HG03097 (cell line): ENCODE data around the gene ZMAT3.

ENCODE experiments used
- ATAC-seq: cut with Tn5 transposase; IDR thresholded peaks from one replicate; pipeline ENCODE4 v1.9.1; 2021; ENCODE audit not compliant: unreplicated experiment, low FRiP score

ZMAT3 gene

GRCh38 chr3:179028408-179028807 is 43.2 kb downstream of the ZMAT3 start:
- ATAC-seq: no peak

DNA sequence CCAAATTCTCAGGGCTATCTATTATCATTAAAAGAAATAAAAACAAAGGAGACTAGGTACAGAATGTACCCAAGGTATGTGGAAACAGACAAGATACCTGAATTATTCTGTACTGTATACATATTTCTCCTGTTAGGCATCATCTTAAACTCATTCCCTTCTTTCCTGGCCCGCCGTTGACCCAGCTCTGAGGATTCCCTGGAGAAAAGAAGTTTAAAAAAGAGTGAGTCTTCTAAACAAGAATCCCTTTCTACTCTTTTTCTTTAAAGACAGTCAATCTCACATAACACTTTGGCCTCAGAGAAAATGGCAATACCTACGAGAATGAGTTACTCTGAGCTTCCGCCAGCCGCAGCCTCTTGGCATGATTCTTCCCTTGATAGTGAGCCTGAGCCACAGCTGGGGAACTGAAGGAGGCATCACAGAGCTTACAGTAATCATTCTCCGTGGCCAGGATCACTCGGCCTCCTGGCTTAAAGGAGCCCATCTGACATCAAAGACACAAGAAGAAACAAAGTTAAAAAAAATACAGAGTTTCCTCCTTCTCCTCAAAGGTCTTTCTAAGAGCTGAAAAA is 44.2 kb downstream of the ZMAT3 start:
- no peak for ATAC-seq

DNA sequence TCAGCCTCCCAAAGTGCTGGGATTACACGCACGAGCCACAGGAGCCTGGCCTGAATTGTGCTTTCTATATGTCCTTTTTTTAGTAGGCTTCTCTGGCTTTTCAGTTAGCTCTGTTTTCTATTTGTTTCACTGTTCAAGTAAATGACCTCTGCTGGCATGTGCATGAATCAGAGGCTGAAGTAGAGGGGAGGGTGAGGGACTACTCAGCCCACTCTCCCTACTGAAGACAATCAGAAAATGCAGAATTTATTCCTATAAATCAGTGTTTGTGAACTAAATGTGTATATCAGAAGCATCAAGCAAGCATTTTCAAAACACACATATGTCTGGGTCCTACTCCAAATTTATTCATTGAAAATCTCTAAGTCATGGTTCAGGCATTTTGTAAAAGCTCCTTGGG is 45.0 kb downstream of the ZMAT3 start:
- no peak for ATAC-seq

DNA sequence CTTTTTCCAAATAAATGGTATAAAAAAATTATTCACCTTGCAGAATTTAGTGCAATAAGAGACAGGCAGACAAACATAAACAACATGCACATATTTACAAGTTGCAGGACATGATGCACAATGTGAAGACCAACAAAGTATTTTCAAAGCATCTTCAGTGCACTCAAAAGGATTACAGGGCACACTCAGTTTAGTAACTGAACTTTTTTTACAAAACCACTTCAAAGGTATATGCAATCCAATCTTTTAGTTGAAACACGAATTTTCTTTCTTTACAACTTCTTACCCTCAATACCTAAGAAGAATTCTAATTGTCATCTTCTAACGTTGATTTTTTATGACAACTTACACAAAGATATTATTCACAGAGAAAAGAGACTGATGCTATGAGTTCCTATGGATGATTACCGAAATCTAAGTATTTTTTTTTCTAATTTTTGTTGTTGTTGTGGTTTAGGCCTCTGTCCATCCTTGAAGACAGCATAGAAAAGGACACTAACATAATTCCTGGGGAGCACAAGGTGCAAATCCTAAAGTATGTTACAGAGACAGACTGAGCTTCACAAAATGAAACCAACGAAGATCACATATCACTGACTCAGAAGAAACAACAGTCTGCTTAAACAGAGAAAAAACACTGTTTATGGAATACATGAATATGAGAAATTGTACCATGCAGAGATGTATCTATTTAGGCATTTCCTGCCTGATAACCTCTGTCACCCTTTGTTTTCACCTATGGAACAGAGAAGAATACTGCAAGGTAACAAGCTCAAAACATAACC is 50.3 kb downstream of the ZMAT3 start:
- ATAC-seq: no peak

DNA sequence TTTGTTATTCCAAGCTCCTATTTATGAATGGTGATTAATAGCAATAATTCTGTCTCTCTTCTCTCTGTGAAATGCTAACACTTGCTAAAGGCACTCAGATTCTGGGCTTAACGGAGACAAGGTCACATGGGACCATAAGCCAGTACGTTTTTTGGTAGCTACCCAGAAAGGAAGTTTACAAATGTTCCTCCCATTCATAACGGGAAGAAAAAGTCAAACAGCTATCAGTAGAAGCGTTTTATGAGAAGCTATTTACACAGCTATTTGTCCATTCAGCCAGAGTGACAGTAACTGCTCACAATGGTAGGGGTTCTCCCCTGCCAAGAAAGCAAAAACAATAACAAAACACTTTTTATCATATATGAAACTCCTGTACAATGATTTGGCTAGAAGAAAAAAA is 51.5 kb downstream of the ZMAT3 start:
- ATAC-seq: no peak

GRCh38 chr3:179018808-179019207 is 52.8 kb downstream of the ZMAT3 start:
- no peak for ATAC-seq

GRCh38 chr3:179016979-179017670 is 54.5 kb downstream of the ZMAT3 start:
- peak; percentile 59 for ATAC-seq

DNA sequence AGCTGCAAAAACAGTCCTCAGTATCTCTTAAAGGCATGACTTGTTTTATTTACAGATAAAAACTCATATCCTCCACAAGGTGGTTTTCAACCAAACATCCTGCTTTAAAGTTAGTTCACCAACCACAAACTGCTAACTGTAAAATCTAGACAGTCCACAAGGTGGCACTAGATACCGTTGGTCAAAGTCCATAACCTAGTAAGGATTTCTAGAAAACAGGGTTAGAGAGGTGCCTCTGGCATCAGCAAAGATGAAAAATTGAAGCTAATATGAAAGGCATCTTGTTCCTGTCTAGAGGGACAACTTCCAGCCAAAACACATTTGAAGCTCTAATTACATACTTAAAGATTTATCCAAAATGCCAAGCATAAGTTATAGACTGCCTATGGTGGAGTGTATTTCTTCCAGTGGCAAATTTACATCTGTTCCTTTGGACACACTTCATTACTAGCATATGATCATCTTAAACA is 56.0 kb downstream of the ZMAT3 start:
- ATAC-seq: peak; percentile 75

GRCh38 chr3:179005706-179006105 is 65.9 kb downstream of the ZMAT3 start:
- ATAC-seq: no peak

DNA sequence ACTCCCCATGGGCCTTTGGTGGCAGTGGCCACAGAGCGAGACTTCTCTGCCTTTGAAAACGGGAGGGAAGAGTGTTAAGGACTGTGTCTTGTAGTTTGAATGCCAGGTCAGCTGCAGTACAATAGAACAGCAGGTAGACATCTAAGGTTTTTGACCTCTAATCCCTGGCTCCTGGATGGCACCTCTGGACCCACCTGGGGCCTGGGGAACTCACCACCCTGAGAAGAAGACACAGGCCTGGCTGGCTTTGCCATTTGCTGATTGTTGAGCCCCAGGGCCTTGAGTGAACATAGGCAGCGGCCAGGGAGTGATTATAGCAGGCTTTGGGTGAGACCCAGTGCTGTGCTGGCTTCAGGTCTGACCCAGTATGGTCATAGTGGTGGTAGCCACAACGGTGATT is 66.4 kb downstream of the ZMAT3 start:
- ATAC-seq: no peak

DNA sequence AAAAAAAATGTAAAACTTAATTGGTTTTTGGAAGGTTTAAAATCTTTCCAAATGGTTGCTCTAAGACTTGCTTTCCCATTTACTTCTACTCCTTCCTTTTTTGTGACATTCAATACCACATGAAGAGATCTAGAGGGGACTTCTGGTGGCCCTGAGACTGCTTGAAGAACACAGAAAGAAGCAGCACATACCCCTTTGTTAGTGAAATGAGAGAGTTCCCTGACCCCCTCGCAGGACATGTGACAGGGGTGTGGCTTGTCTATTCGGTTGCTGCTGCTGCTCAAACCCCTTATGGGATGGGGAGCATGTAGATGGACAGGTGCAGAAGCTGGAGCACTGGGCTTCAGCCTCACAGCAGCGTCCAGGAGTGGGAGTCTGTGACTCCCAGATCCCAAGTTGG is 71.0 kb downstream of the ZMAT3 start:
- ATAC-seq: no peak

GRCh38 chr3:179000144-179000543 is 71.5 kb downstream of the ZMAT3 start:
- no peak for ATAC-seq

DNA sequence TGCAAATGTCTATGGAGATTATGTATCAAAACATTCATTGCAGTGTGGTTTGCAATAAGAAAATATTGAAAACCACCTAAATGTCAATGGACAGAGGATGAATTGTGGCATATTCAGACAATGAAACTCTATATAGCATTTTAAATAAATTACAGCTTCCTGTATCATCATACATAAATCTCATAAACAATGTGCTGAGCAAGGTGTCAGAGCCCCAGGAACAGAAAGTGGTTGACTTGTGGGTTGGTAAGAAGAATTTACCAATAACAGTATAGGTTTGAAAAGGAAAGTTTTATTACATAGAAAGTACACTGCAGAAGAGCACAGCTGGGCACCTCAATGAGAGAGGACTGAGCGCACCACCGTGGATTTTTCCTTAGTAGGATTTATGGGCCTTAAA is 75.2 kb downstream of the ZMAT3 start:
- ATAC-seq: no peak

- no peak for ATAC-seq
These were observed 81.3 kb downstream of the ZMAT3 start for GRCh38 chr3:178990293-178990692.

GRCh38 chr3:178989821-178990220 is 81.8 kb downstream of the ZMAT3 start:
- ATAC-seq: no peak

- no peak for ATAC-seq
These were observed 83.9 kb downstream of the ZMAT3 start for GRCh38 chr3:178987745-178988144.

DNA sequence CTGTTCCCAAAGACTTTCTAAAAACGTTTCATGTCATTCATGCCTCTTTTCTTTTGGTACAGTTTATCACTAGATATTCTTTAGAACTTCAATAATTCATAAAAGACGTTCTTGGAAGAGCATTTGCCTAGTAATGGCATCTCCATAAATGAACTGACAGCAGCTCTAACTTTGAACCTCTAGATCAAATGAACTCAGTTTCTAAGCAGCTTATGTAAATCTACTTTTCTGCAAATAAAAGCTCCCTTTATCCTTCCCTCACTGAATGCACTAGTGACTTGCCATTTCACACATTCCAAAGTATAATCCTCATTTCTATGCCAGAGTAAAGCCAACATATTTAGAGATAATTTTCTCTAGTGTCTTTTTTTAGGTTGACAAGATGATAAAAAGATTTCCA is 85.2 kb downstream of the ZMAT3 start:
- ATAC-seq: no peak

DNA sequence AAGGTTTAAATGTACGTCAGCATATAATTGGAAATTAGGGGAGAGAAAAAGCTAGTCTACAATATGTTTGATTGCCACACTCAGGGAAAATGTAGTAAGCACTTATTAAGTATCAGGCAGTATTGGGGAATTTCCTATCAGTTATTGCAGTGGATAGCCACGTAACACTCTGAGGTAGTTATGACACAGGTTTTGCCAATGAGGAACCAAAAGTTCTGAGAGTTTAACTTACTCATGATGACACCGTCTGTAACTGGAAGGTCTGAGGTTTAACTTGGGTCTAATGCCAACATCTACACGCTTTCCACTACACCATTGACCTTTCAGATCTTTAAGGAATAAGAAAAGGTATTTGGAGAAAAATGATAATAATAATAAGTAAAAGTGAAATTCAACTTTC is 89.5 kb downstream of the ZMAT3 start:
- peak; percentile 79 for ATAC-seq

DNA sequence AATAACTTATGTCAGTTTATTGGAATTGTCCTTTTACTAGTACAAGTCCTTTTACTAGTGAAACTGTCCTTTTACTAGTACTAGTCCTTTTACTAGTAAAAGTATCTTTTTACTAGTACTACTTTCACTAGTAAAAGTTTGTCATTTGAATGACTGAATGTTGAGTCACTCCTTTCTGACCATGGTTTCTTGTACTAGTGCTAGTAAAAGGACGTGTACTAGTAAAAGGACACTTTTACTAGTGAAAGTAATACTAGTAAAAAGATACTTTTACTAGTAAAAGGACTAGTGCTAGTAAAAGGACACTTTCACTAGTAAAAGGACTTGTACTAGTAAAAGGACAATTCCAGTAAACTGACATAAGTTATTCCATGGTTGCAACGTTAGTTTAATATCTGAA is 96.3 kb downstream of the ZMAT3 start:
- no peak for ATAC-seq

- no peak for ATAC-seq
These were observed 100.0 kb downstream of the ZMAT3 start for GRCh38 chr3:178971614-178972013.

DNA sequence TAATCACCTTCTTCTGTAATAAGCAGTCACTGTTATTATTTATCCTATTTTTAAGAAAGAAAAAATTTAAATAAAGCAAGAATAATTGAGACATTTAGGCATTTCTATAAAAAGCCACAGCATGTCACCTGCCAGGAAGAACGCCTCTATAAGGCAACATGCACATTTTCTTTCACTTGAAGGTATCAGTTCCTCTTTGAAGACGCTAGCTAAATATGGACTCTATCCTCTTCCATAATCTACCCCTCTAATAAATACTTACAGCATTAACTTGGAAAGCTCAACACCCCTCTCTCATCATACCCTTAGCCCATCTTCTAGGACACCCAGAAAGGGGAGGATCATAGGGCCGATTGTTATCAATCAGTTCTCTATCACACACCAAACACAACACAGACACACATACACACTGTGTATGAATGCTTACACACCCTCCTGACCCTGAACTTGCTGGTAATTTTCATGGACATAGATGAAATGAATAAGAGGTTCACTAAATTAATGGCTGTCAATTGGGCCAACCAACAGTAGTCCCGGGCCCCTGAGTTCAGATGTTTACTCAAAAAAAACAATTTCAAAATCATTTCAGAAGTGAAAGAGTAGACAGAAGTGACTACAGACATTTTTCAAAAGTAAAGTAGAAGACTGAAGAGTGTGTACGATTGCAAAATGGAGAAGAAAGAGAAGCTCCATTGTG is 102.5 kb downstream of the ZMAT3 start:
- ATAC-seq: peak; percentile 80
